HUES48 (cell line): ENCODE measurements around the gene MTA1.

Source experiments
- H3K27ac ChIP-seq: one replicate; pipeline ENCODE4 v1.7.0; 2013; ENCODE audit warnings: low read depth, low read length, inconsistent platforms
- H3K27me3 ChIP-seq: 2 replicates; pipeline ENCODE4 v1.6.1; 2013; ENCODE audit warnings: mild to moderate bottlenecking, low read length; ENCODE audit not compliant: control insufficient read depth, insufficient read depth
- H3K36me3 ChIP-seq: 2 replicates; pipeline ENCODE4 v1.6.1; 2013; ENCODE audit warnings: low read length; ENCODE audit not compliant: control insufficient read depth, insufficient read depth
- H3K4me1 ChIP-seq: 2 replicates; pipeline ENCODE4 v1.6.1; 2013; ENCODE audit warnings: mild to moderate bottlenecking, low read length; ENCODE audit not compliant: control insufficient read depth, insufficient read depth
- H3K4me3 ChIP-seq: 2 replicates; pipeline ENCODE4 v1.5.1; 2013; ENCODE audit warnings: mild to moderate bottlenecking, low read depth, low read length
- H3K9ac ChIP-seq: 2 replicates; pipeline ENCODE4 v1.6.1; 2013; ENCODE audit warnings: mild to moderate bottlenecking, low read depth, low read length, moderate library complexity
- H3K9me3 ChIP-seq: 2 replicates; pipeline ENCODE4 v1.6.1; 2013; ENCODE audit warnings: low read length; ENCODE audit not compliant: control insufficient read depth, insufficient read depth

Gene MTA1

GRCh38 chr14:105455766-105456660 lies 36.4 kb downstream of the MTA1 start:
- H3K27ac ChIP-seq = no peak overlapping the region
- H3K9ac ChIP-seq = no peak overlapping the region
- H3K9me3 ChIP-seq = no peaks in the 10 kb centered on the region
- H3K4me3 ChIP-seq = no peak overlapping the region
- H3K36me3 ChIP-seq = peaks cover 83% of the 10 kb centered on the region
- H3K4me1 ChIP-seq = no peaks in the 10 kb centered on the region
- H3K27me3 ChIP-seq = no peaks in the 10 kb centered on the region

- H3K27ac ChIP-seq = no peak overlapping the region
- H3K4me3 ChIP-seq = no peak overlapping the region
- no peak overlapping the region for H3K9ac ChIP-seq
- peaks cover 83% of the 10 kb centered on the region for H3K36me3 ChIP-seq
- no peaks in the 10 kb centered on the region for H3K9me3 ChIP-seq
- no peaks in the 10 kb centered on the region for H3K27me3 ChIP-seq
- no peaks in the 10 kb centered on the region for H3K4me1 ChIP-seq
Observed at GRCh38 chr14:105456736-105457617, 37.4 kb downstream of the MTA1 start.

- no peak overlapping the region for H3K9ac ChIP-seq
- H3K27ac ChIP-seq = no peak overlapping the region
- H3K4me1 ChIP-seq = no peaks in the 10 kb centered on the region
- no peak overlapping the region for H3K4me3 ChIP-seq
- H3K27me3 ChIP-seq = no peaks in the 10 kb centered on the region
- peaks cover 80% of the 10 kb centered on the region for H3K36me3 ChIP-seq
- no peaks in the 10 kb centered on the region for H3K9me3 ChIP-seq
Observed at GRCh38 chr14:105458010-105458409, 38.4 kb downstream of the MTA1 start.

GRCh38 chr14:105458571-105458970 lies 38.9 kb downstream of the MTA1 start:
- Histone ChIP-seq H3K4me3 (no peak overlapping the region), H3K9ac (no peak overlapping the region), H3K27me3 (no peaks in the 10 kb centered on the region), H3K9me3 (no peaks in the 10 kb centered on the region), H3K4me1 (no peaks in the 10 kb centered on the region), H3K36me3 (peaks cover 80% of the 10 kb centered on the region), H3K27ac (no peak overlapping the region)

GRCh38 chr14:105460116-105460515 lies 40.5 kb downstream of the MTA1 start:
- H3K27ac ChIP-seq = no peak overlapping the region
- no peaks in the 10 kb centered on the region for H3K27me3 ChIP-seq
- H3K4me3 ChIP-seq = no peak overlapping the region
- H3K9ac ChIP-seq = no peak overlapping the region
- H3K9me3 ChIP-seq = no peaks in the 10 kb centered on the region
- H3K36me3 ChIP-seq = peaks cover 80% of the 10 kb centered on the region
- H3K4me1 ChIP-seq = 0 out of 2 replicates have a peak, but pooled peaks cover 1% of the 10 kb centered on the region

- Histone ChIP-seq H3K9me3 (no peaks in the 10 kb centered on the region), H3K27me3 (no peaks in the 10 kb centered on the region), H3K4me3 (no peak overlapping the region), H3K4me1 (0 out of 2 replicates have a peak, but pooled peaks cover 4% of the 10 kb centered on the region), H3K36me3 (peaks cover 79% of the 10 kb centered on the region), H3K9ac (no peak overlapping the region), H3K27ac (no peak overlapping the region)
Observed at GRCh38 chr14:105460616-105461015, 41.0 kb downstream of the MTA1 start.

GRCh38 chr14:105461903-105462302 lies 42.3 kb downstream of the MTA1 start:
- no peak overlapping the region for H3K4me3 ChIP-seq
- H3K9ac ChIP-seq = no peak overlapping the region
- H3K36me3 ChIP-seq = peaks cover 79% of the 10 kb centered on the region
- no peaks in the 10 kb centered on the region for H3K27me3 ChIP-seq
- 0 out of 2 replicates have a peak, but pooled peaks cover 4% of the 10 kb centered on the region for H3K4me1 ChIP-seq
- H3K9me3 ChIP-seq = no peaks in the 10 kb centered on the region
- no peak overlapping the region for H3K27ac ChIP-seq

- 0 out of 2 replicates have a peak, but pooled peaks cover 4% of the 10 kb centered on the region for H3K4me1 ChIP-seq
- peaks cover 85% of the 10 kb centered on the region for H3K36me3 ChIP-seq
- no peaks in the 10 kb centered on the region for H3K9me3 ChIP-seq
- H3K27me3 ChIP-seq = no peaks in the 10 kb centered on the region
- H3K9ac ChIP-seq = no peak overlapping the region
- no peak overlapping the region for H3K4me3 ChIP-seq
- no peak overlapping the region for H3K27ac ChIP-seq
Observed at GRCh38 chr14:105464501-105464900, 44.9 kb downstream of the MTA1 start.

GRCh38 chr14:105465209-105466031 lies 45.8 kb downstream of the MTA1 start:
- Histone ChIP-seq H3K27ac (peak overlapping the region; percentile 51), H3K36me3 (peaks cover 85% of the 10 kb centered on the region), H3K27me3 (no peaks in the 10 kb centered on the region), H3K9me3 (no peaks in the 10 kb centered on the region), H3K4me1 (0 out of 2 replicates have a peak, but pooled peaks cover 4% of the 10 kb centered on the region), H3K4me3 (no peak overlapping the region), H3K9ac (no peak overlapping the region)

GRCh38 chr14:105466531-105467248 lies 47.1 kb downstream of the MTA1 start:
- Histone ChIP-seq H3K9me3 (no peaks in the 10 kb centered on the region), H3K27ac (no peak overlapping the region), H3K27me3 (no peaks in the 10 kb centered on the region), H3K4me1 (0 out of 2 replicates have a peak, but pooled peaks cover 6% of the 10 kb centered on the region), H3K36me3 (peaks cover 75% of the 10 kb centered on the region), H3K9ac (no peak overlapping the region), H3K4me3 (no peak overlapping the region)
